Psoas muscle (tissue), 8 donors: ENCODE measurements around the gene MRPS35. TPM values are rescaled to one million over a fixed set of nuclear protein-coding genes. Genes with fewer than 3 reads are reported as not detected.

Experiments
- ATAC-seq, 4 donors: fragments of 200-7000 bp; cut with Tn5 transposase; one replicate each; pipeline ENCODE4 v1.9.1; 2020; ENCODE audit warnings: moderate library complexity in 3 of 4, mild to moderate bottlenecking in 2 of 4
- DNase-seq, 2 donors: peaks; one replicate each; pipeline ENCODE4 v3.0.0-alpha.2; 2020
- H3K27ac ChIP-seq: fragments of 200-600 bp; one replicate; pipeline ENCODE4 v1.8.0; 2022
- H3K27me3 ChIP-seq, 3 donors: fragments of 200-600 bp in 1 of 3; one replicate each; pipeline versions ENCODE4 v1.6.1 to v1.8.0; 2013 to 2022; ENCODE audit warnings: low read length in 2 of 3, mild to moderate bottlenecking in 2 of 3, moderate library complexity in 1 of 3; ENCODE audit not compliant: insufficient read depth in 3 of 3
- H3K36me3 ChIP-seq, 2 donors: fragments of 200-600 bp in 1 of 2; one replicate each; pipeline versions ENCODE4 v1.6.1 to v1.8.0; 2013 to 2022; ENCODE audit warnings: low read depth in 1 of 2, mild to moderate bottlenecking in 1 of 2, moderate library complexity in 1 of 2; ENCODE audit not compliant: insufficient read depth in 1 of 2
- H3K4me1 ChIP-seq: fragments of 200-600 bp; one replicate; pipeline ENCODE4 v1.8.0; 2022
- H3K4me3 ChIP-seq: fragments of 200-600 bp; one replicate; pipeline ENCODE4 v1.8.0; 2022; ENCODE audit warnings: mild to moderate bottlenecking
- H3K9me3 ChIP-seq: fragments of 200-600 bp; one replicate; pipeline ENCODE4 v1.8.0; 2022
- CTCF ChIP-seq: fragments of 200-600 bp; IDR thresholded peaks from one replicate; pipeline ENCODE4 v1.8.0; 2022; ENCODE audit warnings: antibody characterized with exemption
- WGBS, 3 donors: extraction: QIAGEN DNeasy Blood & Tissue Kit; methylation state at CpG; one replicate each; pipeline versions ENCODE4 v1.1.6 to v1.1.7; 2013; 5-methylcytosine and 5-hydroxymethylcytosine counted together
- intact Hi-C, 2 donors: fragments of 100-400 bp; cut with DNase I; formaldehyde crosslinking; loops; one replicate each; pipeline versions ENCODE4 v1.11.0 to v1.14.2; 2022
- polyA plus RNA-seq, 3 donors: library from polyadenylated mRNA; stranded (reverse); fragments of 200-250 nt; gene quantifications; one replicate each; pipeline ENCODE4 v1.2.3, GENCODE V29; 2013
- total RNA-seq, 4 donors: library from RNA; stranded (reverse); fragmentation: NEBNext Ultra II Directional in 2 of 4; extraction: Animal tissue kit (Norgen Biotek cat#: 25700) in 2 of 4; gene quantifications; one replicate each; pipeline versions ENCODE4 v1.2.1 to v1.2.4, GENCODE V29; 2021 to 2023
- donor health status: healthy with polysubstance abuse.
- donor health status: DM: no; HTN: no; CAD: no; lungs with moderate emphysema.
- donor health status: Bipolar disorder and iron deficiency.
- donor health status: healthy.
- donor health status: DM: yes; HTN: yes; CAD: no.
- donor health status: DM: no; HTN: no; CAD: no.
- donor health status: DM: no; HTN: no; CAD: no.
- donor health status: DM: yes; HTN: yes; CAD: no.

MRPS35 gene
- total and polyA plus RNA-seq, 7 donors: 48.8 to 129 (median 64.8) TPM

GRCh38 chr12:27709932-27710591 is 570 bp upstream of the MRPS35 start:
- Histone ChIP-seq H3K4me1 (peaks cover 14% of the 10 kb centered on the region), H3K27me3 (peaks cover 0 to 2% (median 0%) of the 10 kb centered on the region in 3 donors), H3K36me3 (peaks cover 0 to 4% of the 10 kb centered on the region in 2 donors), H3K4me3 (peak overlapping the region; percentile 94), H3K27ac (peak overlapping the region; percentile 84), H3K9me3 (no peaks in the 10 kb centered on the region)
- no peak for TF ChIP-seq CTCF
- DNase-seq (no peak), ATAC-seq (peak; percentile 57 to 71 (median 62))
- intact Hi-C loops: loop anchor here in 1 of 2 donors (5.0 kb wide), 1 partner anchor 67 kb away; no protein-coding TSS in a partner anchor
- 4 to 9% (median 7%) methylated on average over 24 of the region's 24 CpGs for WGBS, 3 donors

- no peak for TF ChIP-seq CTCF
- peaks cover 0 to 2% (median 0%) of the 10 kb centered on the region in 3 donors for H3K27me3 ChIP-seq
- no peak for DNase-seq
- H3K4me3 ChIP-seq: peak overlapping the region; percentile 94
- 0 to 3% (median 1%) methylated on average over 11 of the region's 11 CpGs for WGBS, 3 donors
- peak overlapping the region; percentile 84 for H3K27ac ChIP-seq
- H3K4me1 ChIP-seq: peaks cover 14% of the 10 kb centered on the region
- H3K9me3 ChIP-seq: no peaks in the 10 kb centered on the region
- no peak for ATAC-seq
- peaks cover 0 to 16% of the 10 kb centered on the region in 2 donors for H3K36me3 ChIP-seq
- intact Hi-C loops: loop anchor here in 1 of 2 donors (5.0 kb wide), 1 partner anchor 66 kb away; no protein-coding TSS in a partner anchor
Measured at GRCh38 chr12:27711317-27711682, 668 bp downstream of the MRPS35 start.

- no peaks in the 10 kb centered on the region for H3K9me3 ChIP-seq
- TF ChIP-seq CTCF: no peak
- DNase-seq (no peak), ATAC-seq (no peak)
- no peak overlapping the region for H3K27ac ChIP-seq
- peak overlapping the region; percentile 94 for H3K4me3 ChIP-seq
- intact Hi-C loops: loop anchor here in 1 of 2 donors (5.0 kb wide), 1 partner anchor 65 kb away; no protein-coding TSS in a partner anchor
- H3K36me3 ChIP-seq: peaks cover 0 to 23% of the 10 kb centered on the region in 2 donors
- peaks cover 14% of the 10 kb centered on the region for H3K4me1 ChIP-seq
- peaks cover 0 to 2% (median 0%) of the 10 kb centered on the region in 3 donors for H3K27me3 ChIP-seq
- 66 to 70% (median 70%) methylated on average over 2 of the region's 2 CpGs for WGBS, 3 donors
Measured at GRCh38 chr12:27711967-27712366, 1.3 kb downstream of the MRPS35 start.

GRCh38 chr12:27723212-27723611 is 12.6 kb downstream of the MRPS35 start:
- no peak for ATAC-seq
- no peak overlapping the region for H3K27ac ChIP-seq
- intact Hi-C loops: no loop called here
- no peak overlapping the region for H3K4me3 ChIP-seq
- no peak for DNase-seq
- TF ChIP-seq CTCF: no peak
- 64 to 88% (median 78%) methylated on average over 1 of the region's 1 CpG for WGBS, 3 donors
- H3K9me3 ChIP-seq: no peaks in the 10 kb centered on the region
- H3K4me1 ChIP-seq: no peaks in the 10 kb centered on the region
- H3K27me3 ChIP-seq: no peaks in the 10 kb centered on the region
- peaks cover 12 to 97% of the 10 kb centered on the region in 2 donors for H3K36me3 ChIP-seq
